HEK293T (cell line): ENCODE results near the gene SPAG6.

Experiments
- CTCF ChIA-PET: fragments of 350-600 bp; formaldehyde crosslinking; extraction: SDS; loops from one replicate; lab custom pipeline; 2021; ENCODE audit warnings: antibody characterized with exemption, inconsistent platforms; lab: Yijun Ruan, JAX
- POLR2A ChIA-PET: fragments of 350-600 bp; formaldehyde crosslinking; extraction: SDS; loops from one replicate; lab custom pipeline; 2020; ENCODE audit warnings: antibody characterized with exemption, inconsistent platforms; lab: Yijun Ruan, JAX
- DNase-seq: peaks from one replicate; pipeline ENCODE4 v3.0.0; 2012; ENCODE audit warnings: mixed read lengths; ENCODE audit errors: extremely low spot score
- ARNT ChIP-seq: fragments of 450-650 bp; IDR thresholded peaks from 2 replicates; pipeline ENCODE4 v1.6.1; 2017; ENCODE audit warnings: mild to moderate bottlenecking
- BHLHE40 ChIP-seq: fragments of 450-650 bp; IDR thresholded peaks from 2 replicates; pipeline ENCODE4 v1.6.1; 2016; ENCODE audit warnings: mild to moderate bottlenecking, moderate library complexity, borderline replicate concordance
- CTBP1 ChIP-seq: fragments of 450-650 bp; IDR thresholded peaks from 2 replicates; pipeline ENCODE4 v1.6.1; 2016; ENCODE audit warnings: borderline replicate concordance
- ELF4 ChIP-seq: fragments of 450-650 bp; IDR thresholded peaks from 2 replicates; pipeline ENCODE4 v1.6.1; 2017; ENCODE audit warnings: antibody characterized with exemption
- FOXA1 ChIP-seq: fragments of 450-650 bp; IDR thresholded peaks from 2 replicates; pipeline ENCODE4 v1.6.1; 2016; ENCODE audit warnings: mild to moderate bottlenecking
- FOXK2 ChIP-seq: fragments of 450-650 bp; IDR thresholded peaks from 2 replicates; pipeline ENCODE4 v1.6.1; 2016; ENCODE audit warnings: mild to moderate bottlenecking
- FOXM1 ChIP-seq: fragments of 450-650 bp; IDR thresholded peaks from 2 replicates; pipeline ENCODE4 v1.6.1; 2017; ENCODE audit warnings: mild to moderate bottlenecking, borderline replicate concordance
- HDGF ChIP-seq: fragments of 450-650 bp; IDR thresholded peaks from 2 replicates; pipeline ENCODE4 v1.6.1; 2017; ENCODE audit warnings: antibody characterized with exemption, borderline replicate concordance
- L3MBTL2 ChIP-seq: fragments of 450-650 bp; conservative IDR thresholded peaks from 2 replicates; pipeline ENCODE4 v1.6.1; 2016; ENCODE audit warnings: mild to moderate bottlenecking
- LEF1 ChIP-seq: fragments of 450-650 bp; IDR thresholded peaks from 2 replicates; pipeline ENCODE4 v1.6.1; 2017; ENCODE audit warnings: mild to moderate bottlenecking, borderline replicate concordance
- NFRKB ChIP-seq: fragments of 450-650 bp; IDR thresholded peaks from 2 replicates; pipeline ENCODE4 v1.6.1; 2016; ENCODE audit warnings: mild to moderate bottlenecking, moderate library complexity
- PKNOX1 ChIP-seq: fragments of 450-650 bp; IDR thresholded peaks from 2 replicates; pipeline ENCODE4 v1.6.1; 2016
- SP1 ChIP-seq: fragments of 450-650 bp; IDR thresholded peaks from 2 replicates; pipeline ENCODE4 v1.6.1; 2017
- SUZ12 ChIP-seq: fragments of 450-650 bp; IDR thresholded peaks from 2 replicates; pipeline ENCODE4 v1.6.1; 2016; ENCODE audit warnings: mild to moderate bottlenecking
- TARDBP ChIP-seq: fragments of 450-650 bp; IDR thresholded peaks from 2 replicates; pipeline ENCODE4 v1.6.1; 2016
- ZNF384 ChIP-seq: fragments of 450-650 bp; IDR thresholded peaks from 2 replicates; pipeline ENCODE4 v1.6.1; 2016

The SPAG6 gene

GRCh38 chr10:22368402-22368801, 23.1 kb downstream of the SPAG6 start:
- ChIA-PET CTCF (no interaction called here), POLR2A (interaction anchor here (1.4 kb wide), 1 partner anchor 68 kb away, joined by 8 read pairs; no protein-coding TSS in a partner anchor)
- DNase-seq = no peak
- TF ChIP-seq SUZ12 = no peak
- TF ChIP-seq ELF4 = no peak
- TF ChIP-seq LEF1 = no peak
- no peak for TF ChIP-seq L3MBTL2
- TF ChIP-seq BHLHE40 = no peak
- no peak for TF ChIP-seq FOXM1
- TF ChIP-seq ARNT = no peak
- TF ChIP-seq TARDBP = no peak
- TF ChIP-seq NFRKB = no peak
- no peak for TF ChIP-seq PKNOX1
- TF ChIP-seq HDGF = no peak
- TF ChIP-seq FOXK2 = no peak
- TF ChIP-seq FOXA1 = no peak
- no peak for TF ChIP-seq ZNF384
- TF ChIP-seq SP1 = no peak
- TF ChIP-seq CTBP1 = no peak

- CTCF ChIA-PET = no interaction called here
- DNase-seq = no peak
- POLR2A ChIA-PET = interaction anchor here (1.4 kb wide), 1 partner anchor 68 kb away, joined by 8 read pairs; no protein-coding TSS in a partner anchor
- no peak for TF ChIP-seq HDGF
- TF ChIP-seq BHLHE40 = no peak
- no peak for TF ChIP-seq ZNF384
- no peak for TF ChIP-seq NFRKB
- no peak for TF ChIP-seq SP1
- no peak for TF ChIP-seq LEF1
- no peak for TF ChIP-seq SUZ12
- no peak for TF ChIP-seq FOXA1
- no peak for TF ChIP-seq FOXK2
- no peak for TF ChIP-seq FOXM1
- TF ChIP-seq PKNOX1 = no peak
- no peak for TF ChIP-seq L3MBTL2
- no peak for TF ChIP-seq CTBP1
- no peak for TF ChIP-seq TARDBP
- no peak for TF ChIP-seq ARNT
- no peak for TF ChIP-seq ELF4
Observed at GRCh38 chr10:22368981-22369380, 23.7 kb downstream of the SPAG6 start.

- no peak for DNase-seq
- ChIA-PET CTCF (interaction anchor here (1.0 kb wide), 1 partner anchor 15 kb away, joined by 3 read pairs; no protein-coding TSS in a partner anchor), POLR2A (no interaction called here)
- TF ChIP-seq FOXM1 = no peak
- TF ChIP-seq FOXK2 = no peak
- no peak for TF ChIP-seq BHLHE40
- TF ChIP-seq ZNF384 = no peak
- TF ChIP-seq ARNT = no peak
- TF ChIP-seq ELF4 = no peak
Observed at GRCh38 chr10:22369434-22370072, 24.3 kb downstream of the SPAG6 start.

- CTCF ChIA-PET = interaction anchor here (0.7 to 1.0 kb wide), 2 partner anchors 16 to 833 kb away, joined by 3 read pairs; no protein-coding TSS in a partner anchor
- DNase-seq = no peak
- POLR2A ChIA-PET = interaction anchor here (1.0 kb wide), 1 partner anchor 30 kb away, joined by 5 read pairs; no protein-coding TSS in a partner anchor
- TF ChIP-seq CTBP1 (no peak), NFRKB (no peak), FOXK2 (no peak), LEF1 (no peak), ELF4 (no peak), ARNT (no peak), TARDBP (no peak), HDGF (no peak), ZNF384 (no peak), FOXM1 (no peak), L3MBTL2 (no peak), FOXA1 (no peak), SUZ12 (no peak), SP1 (no peak), BHLHE40 (no peak), PKNOX1 (no peak)
Observed at GRCh38 chr10:22370320-22370719, 25.0 kb downstream of the SPAG6 start.

GRCh38 chr10:22372298-22372697, 27.0 kb downstream of the SPAG6 start:
- TF ChIP-seq HDGF = no peak
- TF ChIP-seq FOXM1 = no peak
- CTCF ChIA-PET = no interaction called here
- DNase-seq = no peak
- POLR2A ChIA-PET = interaction anchor here (1.5 kb wide), 1 partner anchor 65 kb away, joined by 5 read pairs; no protein-coding TSS in a partner anchor

- POLR2A ChIA-PET = interaction anchor here (1.5 kb wide), 1 partner anchor 64 kb away, joined by 5 read pairs; no protein-coding TSS in a partner anchor
- DNase-seq = no peak
- CTCF ChIA-PET = no interaction called here
- TF ChIP-seq LEF1 (no peak), TARDBP (no peak), FOXM1 (no peak), ARNT (no peak), SP1 (no peak), PKNOX1 (no peak), FOXK2 (no peak), ZNF384 (no peak), BHLHE40 (no peak), ELF4 (no peak)
Observed at GRCh38 chr10:22372917-22373316, 27.6 kb downstream of the SPAG6 start.
